ENCODE measurements around the gene METTL26.

The METTL26 gene

DNA sequence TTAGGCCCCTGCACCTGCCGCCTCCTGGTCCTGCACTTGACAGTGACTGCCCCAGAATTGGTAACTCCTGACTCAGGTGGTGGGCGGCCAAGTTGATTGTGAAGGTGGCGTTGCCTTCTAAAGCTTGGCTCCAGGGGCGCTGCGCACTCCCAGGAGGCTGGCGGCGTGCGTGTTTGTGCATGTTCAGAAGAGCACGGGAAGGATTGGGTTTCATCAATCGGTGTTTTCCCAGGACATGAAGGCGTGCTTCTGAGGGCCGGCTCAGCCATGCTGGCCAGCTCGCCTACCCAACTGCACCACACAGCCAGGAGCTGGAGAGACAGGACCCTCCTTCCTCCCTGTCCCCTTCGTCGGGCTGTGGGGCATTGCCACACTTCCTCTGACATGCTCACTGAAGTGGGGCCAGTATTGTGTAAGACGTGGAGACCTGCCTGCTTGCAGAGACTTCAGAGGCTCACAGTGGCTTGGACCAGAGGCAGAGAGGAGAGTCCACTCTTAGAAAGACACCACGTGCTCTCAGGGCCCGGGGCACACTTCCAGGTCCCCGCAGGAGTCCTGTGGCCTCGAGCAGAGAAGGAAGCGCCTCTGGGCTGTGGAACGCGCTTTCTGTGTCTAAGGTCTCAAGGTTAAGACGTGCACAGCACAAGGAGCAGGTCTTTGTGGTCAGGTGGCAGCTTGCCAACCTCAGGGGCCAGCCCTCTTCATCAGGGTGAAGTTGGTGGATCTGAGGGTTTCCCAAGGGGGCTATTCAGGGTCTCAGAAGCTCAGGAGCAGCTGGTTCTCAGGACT, 43.4 kb downstream of the METTL26 start:
- Histone ChIP-seq H3K27me3 (ENCODE audit: insufficient read depth, poor library complexity, severe bottlenecking) (no peaks in the 10 kb centered on the region), H3K4me3 (replicated peaks; ENCODE audit: insufficient read depth, low read length) (peak overlapping the region; percentile 27), H3K27ac (replicated peaks) (peak overlapping the region; percentile 91)
- DNase-seq (ENCODE audit: low read depth in 1 of 2, low spot score in 1 of 2): peak; percentile 98 to 100
- peak; percentile 62; the same call in 1 of the 2 replicates for TF ChIP-seq SPI1 (IDR thresholded peaks at IDR 0.05; ENCODE audit: borderline replicate concordance, low read depth)
- TF ChIP-seq, protein P1, sequence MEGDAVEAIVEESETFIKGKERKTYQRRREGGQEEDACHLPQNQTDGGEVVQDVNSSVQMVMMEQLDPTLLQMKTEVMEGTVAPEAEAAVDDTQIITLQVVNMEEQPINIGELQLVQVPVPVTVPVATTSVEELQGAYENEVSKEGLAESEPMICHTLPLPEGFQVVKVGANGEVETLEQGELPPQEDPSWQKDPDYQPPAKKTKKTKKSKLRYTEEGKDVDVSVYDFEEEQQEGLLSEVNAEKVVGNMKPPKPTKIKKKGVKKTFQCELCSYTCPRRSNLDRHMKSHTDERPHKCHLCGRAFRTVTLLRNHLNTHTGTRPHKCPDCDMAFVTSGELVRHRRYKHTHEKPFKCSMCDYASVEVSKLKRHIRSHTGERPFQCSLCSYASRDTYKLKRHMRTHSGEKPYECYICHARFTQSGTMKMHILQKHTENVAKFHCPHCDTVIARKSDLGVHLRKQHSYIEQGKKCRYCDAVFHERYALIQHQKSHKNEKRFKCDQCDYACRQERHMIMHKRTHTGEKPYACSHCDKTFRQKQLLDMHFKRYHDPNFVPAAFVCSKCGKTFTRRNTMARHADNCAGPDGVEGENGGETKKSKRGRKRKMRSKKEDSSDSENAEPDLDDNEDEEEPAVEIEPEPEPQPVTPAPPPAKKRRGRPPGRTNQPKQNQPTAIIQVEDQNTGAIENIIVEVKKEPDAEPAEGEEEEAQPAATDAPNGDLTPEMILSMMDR (IDR thresholded peaks at IDR 0.05; ENCODE audit: insufficient read depth, low read length): peak; percentile 39
- TF ChIP-seq, protein P2, sequence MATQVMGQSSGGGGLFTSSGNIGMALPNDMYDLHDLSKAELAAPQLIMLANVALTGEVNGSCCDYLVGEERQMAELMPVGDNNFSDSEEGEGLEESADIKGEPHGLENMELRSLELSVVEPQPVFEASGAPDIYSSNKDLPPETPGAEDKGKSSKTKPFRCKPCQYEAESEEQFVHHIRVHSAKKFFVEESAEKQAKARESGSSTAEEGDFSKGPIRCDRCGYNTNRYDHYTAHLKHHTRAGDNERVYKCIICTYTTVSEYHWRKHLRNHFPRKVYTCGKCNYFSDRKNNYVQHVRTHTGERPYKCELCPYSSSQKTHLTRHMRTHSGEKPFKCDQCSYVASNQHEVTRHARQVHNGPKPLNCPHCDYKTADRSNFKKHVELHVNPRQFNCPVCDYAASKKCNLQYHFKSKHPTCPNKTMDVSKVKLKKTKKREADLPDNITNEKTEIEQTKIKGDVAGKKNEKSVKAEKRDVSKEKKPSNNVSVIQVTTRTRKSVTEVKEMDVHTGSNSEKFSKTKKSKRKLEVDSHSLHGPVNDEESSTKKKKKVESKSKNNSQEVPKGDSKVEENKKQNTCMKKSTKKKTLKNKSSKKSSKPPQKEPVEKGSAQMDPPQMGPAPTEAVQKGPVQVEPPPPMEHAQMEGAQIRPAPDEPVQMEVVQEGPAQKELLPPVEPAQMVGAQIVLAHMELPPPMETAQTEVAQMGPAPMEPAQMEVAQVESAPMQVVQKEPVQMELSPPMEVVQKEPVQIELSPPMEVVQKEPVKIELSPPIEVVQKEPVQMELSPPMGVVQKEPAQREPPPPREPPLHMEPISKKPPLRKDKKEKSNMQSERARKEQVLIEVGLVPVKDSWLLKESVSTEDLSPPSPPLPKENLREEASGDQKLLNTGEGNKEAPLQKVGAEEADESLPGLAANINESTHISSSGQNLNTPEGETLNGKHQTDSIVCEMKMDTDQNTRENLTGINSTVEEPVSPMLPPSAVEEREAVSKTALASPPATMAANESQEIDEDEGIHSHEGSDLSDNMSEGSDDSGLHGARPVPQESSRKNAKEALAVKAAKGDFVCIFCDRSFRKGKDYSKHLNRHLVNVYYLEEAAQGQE (IDR thresholded peaks at IDR 0.05; ENCODE audit: insufficient replicate concordance, low read depth): peak; percentile 14
- TF ChIP-seq GABPA (IDR thresholded peaks at IDR 0.05; ENCODE audit: low read depth): no peak; the same call in 1 of the 2 replicates
- peak; percentile 79 for TF ChIP-seq POLR2AphosphoS5 (IDR thresholded peaks at IDR 0.05; ENCODE audit: low read depth)

DNA sequence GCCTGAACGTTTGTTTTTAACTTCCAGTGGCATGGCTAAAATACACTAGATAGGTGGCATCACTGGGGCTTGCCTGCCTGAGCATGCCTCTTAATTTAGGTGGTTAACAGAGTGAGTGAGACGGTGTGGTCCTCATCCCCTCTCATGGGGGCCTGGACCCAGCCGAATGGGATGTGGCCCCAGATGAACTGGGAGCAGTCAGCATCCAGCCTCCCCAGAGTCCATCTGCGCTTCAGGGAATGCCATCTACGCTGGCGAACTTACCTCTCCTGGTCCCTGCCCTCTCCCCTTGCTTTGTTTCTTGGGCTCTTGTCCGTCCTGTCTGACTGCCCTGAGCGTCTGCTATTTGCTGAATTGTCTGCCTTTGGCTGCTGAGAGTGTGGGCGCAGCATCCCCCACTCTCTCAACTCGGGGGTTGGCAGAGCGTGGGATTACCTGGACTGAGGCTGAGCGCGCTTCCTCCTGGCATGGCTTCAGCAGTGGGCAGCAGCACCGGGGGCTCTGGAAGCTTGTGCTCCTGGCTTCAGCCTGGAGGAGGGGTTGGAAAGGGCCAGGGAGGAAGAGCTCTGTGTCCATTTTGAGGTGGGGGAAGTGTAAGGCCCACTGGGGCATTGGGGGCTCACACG, 44.1 kb downstream of the METTL26 start:
- peak overlapping the region; percentile 91 for H3K27ac ChIP-seq (replicated peaks)
- DNase-seq (ENCODE audit: low read depth in 1 of 2, low spot score in 1 of 2): no peak
- H3K4me3 ChIP-seq (replicated peaks; ENCODE audit: insufficient read depth, low read length): peak overlapping the region; percentile 27
- no peak for TF ChIP-seq SPI1 (IDR thresholded peaks at IDR 0.05; ENCODE audit: borderline replicate concordance, low read depth)
- TF ChIP-seq, protein P1 (IDR thresholded peaks at IDR 0.05; ENCODE audit: insufficient read depth, low read length): no peak
- TF ChIP-seq, protein P2 (IDR thresholded peaks at IDR 0.05; ENCODE audit: insufficient replicate concordance, low read depth): no peak
- TF ChIP-seq GABPA (IDR thresholded peaks at IDR 0.05; ENCODE audit: low read depth): no peak
- TF ChIP-seq POLR2AphosphoS5 (IDR thresholded peaks at IDR 0.05; ENCODE audit: low read depth): no peak
- no peaks in the 10 kb centered on the region for H3K27me3 ChIP-seq (ENCODE audit: insufficient read depth, poor library complexity, severe bottlenecking)

DNA sequence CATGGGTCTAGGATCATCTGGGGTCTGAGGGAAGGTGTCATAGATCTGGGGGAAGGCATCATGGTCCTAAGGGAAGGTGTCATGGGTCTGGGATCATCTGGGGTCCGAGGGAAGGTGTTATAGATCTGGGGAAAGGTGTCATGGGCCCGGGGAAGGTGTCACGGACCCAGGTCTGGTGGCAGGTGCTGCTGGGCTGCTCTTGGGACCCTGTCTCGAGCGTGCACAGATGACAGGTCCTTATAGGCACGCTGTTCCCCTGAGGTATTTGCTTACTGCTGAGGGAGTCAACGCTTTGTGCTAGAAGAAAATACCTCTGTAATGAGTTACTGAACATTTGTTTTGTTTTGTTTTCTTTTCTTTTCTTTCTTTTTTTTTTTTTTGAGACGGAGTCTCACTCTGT, 44.9 kb downstream of the METTL26 start:
- DNase-seq (ENCODE audit: low read depth in 1 of 2, low spot score in 1 of 2): no peak
- H3K27me3 ChIP-seq (ENCODE audit: insufficient read depth, poor library complexity, severe bottlenecking): no peaks in the 10 kb centered on the region
- TF ChIP-seq, protein P2 (IDR thresholded peaks at IDR 0.05; ENCODE audit: insufficient replicate concordance, low read depth): no peak
- no peak for TF ChIP-seq GABPA (IDR thresholded peaks at IDR 0.05; ENCODE audit: low read depth)
- TF ChIP-seq SPI1 (IDR thresholded peaks at IDR 0.05; ENCODE audit: borderline replicate concordance, low read depth): no peak
- TF ChIP-seq, protein P1 (IDR thresholded peaks at IDR 0.05; ENCODE audit: insufficient read depth, low read length): no peak
- no peak for TF ChIP-seq POLR2AphosphoS5 (IDR thresholded peaks at IDR 0.05; ENCODE audit: low read depth)
- no peak overlapping the region; the same call in 1 of the 2 replicates for H3K27ac ChIP-seq (replicated peaks)
- H3K4me3 ChIP-seq (replicated peaks; ENCODE audit: insufficient read depth, low read length): peak overlapping the region; percentile 87
